Glomerular visceral epithelial cell (primary cell): ENCODE results near the gene CDK19.
"Not testable (repeated sequence)": the region's sequence is repeated elsewhere in the genome, so short reads cannot be mapped to it uniquely, and the experiment has no call there.

Source experiments
- DNase-seq: peaks from one replicate; pipeline ENCODE4 v3.0.0-alpha.2; 2016; ENCODE audit errors: extremely low spot score

Gene CDK19

GRCh38 chr6:110815411-110816409, at the start of gene CDK19:
CDK19 (minus strand) TSS chr6:110815469; CDS start chr6:110815136, 333 bp downstream.
- peak; percentile 100 for DNase-seq

GRCh38 chr6:110864824-110865223, 49.6 kb upstream of the CDK19 start:
- DNase-seq: no peak

- DNase-seq: no peak
These were observed 44.1 kb upstream of the CDK19 start for GRCh38 chr6:110859335-110859792.

GRCh38 chr6:110858562-110859214, 43.4 kb upstream of the CDK19 start:
- no peak for DNase-seq

GRCh38 chr6:110858016-110858415, 42.7 kb upstream of the CDK19 start:
- DNase-seq: no peak

- no peak for DNase-seq
These were observed 41.0 kb upstream of the CDK19 start for GRCh38 chr6:110856296-110856695.

- DNase-seq: no peak
These were observed 38.6 kb upstream of the CDK19 start for GRCh38 chr6:110853754-110854477.

- DNase-seq: no peak
These were observed 37.5 kb upstream of the CDK19 start for GRCh38 chr6:110852773-110853172.

- no peak for DNase-seq
These were observed 34.5 kb upstream of the CDK19 start for GRCh38 chr6:110849781-110850180.

- DNase-seq: no peak
These were observed 26.0 kb upstream of the CDK19 start for GRCh38 chr6:110841266-110841665.

- not testable (repeated sequence) for DNase-seq
These were observed 20.5 kb upstream of the CDK19 start for GRCh38 chr6:110835751-110836150.

GRCh38 chr6:110833831-110834230, 18.6 kb upstream of the CDK19 start:
- DNase-seq: no peak

GRCh38 chr6:110831405-110831804, 16.1 kb upstream of the CDK19 start:
- DNase-seq: no peak

GRCh38 chr6:110828396-110828795, 13.1 kb upstream of the CDK19 start:
- DNase-seq: no peak

GRCh38 chr6:110826236-110827129, 11.2 kb upstream of the CDK19 start:
- DNase-seq: no peak

- DNase-seq: no peak
These were observed 7.9 kb upstream of the CDK19 start for GRCh38 chr6:110823146-110823545.

- DNase-seq: no peak
These were observed 7.0 kb upstream of the CDK19 start for GRCh38 chr6:110822249-110822648.

- DNase-seq: no peak
These were observed 1.4 kb upstream of the CDK19 start for GRCh38 chr6:110816677-110817076.

- DNase-seq: no peak
These were observed 256 bp downstream of the CDK19 start for GRCh38 chr6:110815015-110815410.

- DNase-seq: peak; percentile 47
These were observed 911 bp downstream of the CDK19 start for GRCh38 chr6:110814102-110815014.
